Panc1 (cell line): ENCODE results near the gene HORMAD2.

Experiments used
- CTCF ChIP-seq: fragments of 450-650 bp; IDR thresholded peaks from 2 replicates; pipeline ENCODE4 v1.5.1; 2017; ENCODE audit warnings: mild to moderate bottlenecking
- POLR2AphosphoS5 ChIP-seq: IDR thresholded peaks from 2 replicates; pipeline ENCODE4 v1.6.1; 2012; ENCODE audit warnings: mild to moderate bottlenecking, low read depth, low read length, moderate library complexity
- SIN3A ChIP-seq: IDR thresholded peaks from 2 replicates; pipeline ENCODE4 v1.6.1; 2012; ENCODE audit warnings: low read depth, mild to moderate bottlenecking, low read length, moderate library complexity, borderline replicate concordance; ENCODE audit not compliant: insufficient read depth

GRCh38 chr22:30079952-30080533 is at the start of gene HORMAD2:
- TF ChIP-seq CTCF = no peak
- no peak for TF ChIP-seq SIN3A
- TF ChIP-seq POLR2AphosphoS5 = no peak
